ENCODE results near the gene DSC3. TPM values are rescaled to one million over a fixed set of nuclear protein-coding genes. Genes with fewer than 3 reads are reported as not detected.

Gene DSC3
- total RNA-seq, 1 experiment from 2014 or later: not detected

GRCh38 chr18:30967701-30968100, 74.8 kb downstream of the DSC3 start:
- BruUV-seq (replicated peaks): no TSS peak

GRCh38 chr18:30965237-30965636, 77.3 kb downstream of the DSC3 start:
- DNase-seq: no peak

More at GRCh38 chr18:30967701-30968100, 74.8 kb downstream of the DSC3 start:
- Histone ChIP-seq H4K20me1 (ENCODE audit: insufficient read depth) (no peaks in the 10 kb centered on the region), H3K4me3 (no peak overlapping the region), H3K79me2 (ENCODE audit: low read depth) (no peaks in the 10 kb centered on the region), H3K9me3 (ENCODE audit: insufficient read depth, low read depth) (no peaks in the 10 kb centered on the region), H3K4me2 (no peak overlapping the region), H3K27me3 (ENCODE audit: insufficient read depth, low read depth) (no peaks in the 10 kb centered on the region), H3K27ac (no peak overlapping the region), H3F3A (ENCODE audit: insufficient read depth, low read depth) (no peaks in the 10 kb centered on the region), H2AFZ (no peak overlapping the region), H3K36me3 (ENCODE audit: low read depth) (no peaks in the 10 kb centered on the region), H3K9me2 (ENCODE audit: insufficient read depth) (no peaks in the 10 kb centered on the region), H3K4me1 (replicated peaks; ENCODE audit: insufficient read depth) (0 out of 2 replicates have a peak, but pooled peaks cover 4% of the 10 kb centered on the region)
- ChIA-PET POLR2A (ENCODE audit: unreplicated experiment) (no interaction called here), CTCF (no interaction called here)
- TF ChIP-seq EZH2 (IDR thresholded peaks at IDR 0.05; ENCODE audit: low read depth): no peak
- TF ChIP-seq CTCF (conservative IDR thresholded peaks at IDR 0.05): no peak
- peak in 1 of 2 experiments; percentile 71 for DNase-seq
- intact Hi-C loops (cut with micrococcal nuclease; ENCODE audit: unreplicated experiment): no loop called here

GRCh38 chr18:30960661-30961060, 81.9 kb downstream of the DSC3 start:
- POLR2A ChIA-PET (ENCODE audit: unreplicated experiment): no interaction called here
- Histone ChIP-seq H3K36me3 (ENCODE audit: low read depth) (no peaks in the 10 kb centered on the region), H3K9me2 (ENCODE audit: insufficient read depth) (no peaks in the 10 kb centered on the region), H3K27ac (no peak overlapping the region), H3K27me3 (ENCODE audit: insufficient read depth, low read depth) (no peaks in the 10 kb centered on the region), H3F3A (ENCODE audit: insufficient read depth, low read depth) (no peaks in the 10 kb centered on the region), H3K4me3 (no peak overlapping the region), H3K9me3 (ENCODE audit: insufficient read depth, low read depth) (no peaks in the 10 kb centered on the region), H3K79me2 (ENCODE audit: low read depth) (no peaks in the 10 kb centered on the region), H3K4me1 (replicated peaks; ENCODE audit: insufficient read depth) (no peaks in the 10 kb centered on the region), H2AFZ (no peak overlapping the region), H3K4me2 (no peak overlapping the region), H4K20me1 (ENCODE audit: insufficient read depth) (no peaks in the 10 kb centered on the region)
- no TSS peak for BruUV-seq (replicated peaks)
- intact Hi-C loops (cut with micrococcal nuclease; ENCODE audit: unreplicated experiment): no loop called here
- CTCF ChIA-PET: no interaction called here
- TF ChIP-seq EZH2 (IDR thresholded peaks at IDR 0.05; ENCODE audit: low read depth): no peak
- no peak for TF ChIP-seq CTCF (conservative IDR thresholded peaks at IDR 0.05)
- no peak for DNase-seq

More at GRCh38 chr18:30965237-30965636, 77.3 kb downstream of the DSC3 start:
- no peak overlapping the region for H3K27ac ChIP-seq
- no peaks in the 10 kb centered on the region for H3K9me3 ChIP-seq (ENCODE audit: insufficient read depth, low read depth)
- no peak overlapping the region for H2AFZ ChIP-seq
- no peaks in the 10 kb centered on the region for H3K9me2 ChIP-seq (ENCODE audit: insufficient read depth)
- TF ChIP-seq EZH2 (IDR thresholded peaks at IDR 0.05; ENCODE audit: low read depth) (no peak), CTCF (conservative IDR thresholded peaks at IDR 0.05) (no peak)
- no peak overlapping the region for H3K4me3 ChIP-seq
- H3K27me3 ChIP-seq (ENCODE audit: insufficient read depth, low read depth): no peaks in the 10 kb centered on the region
- H3K36me3 ChIP-seq (ENCODE audit: low read depth): no peaks in the 10 kb centered on the region
- H3K79me2 ChIP-seq (ENCODE audit: low read depth): no peaks in the 10 kb centered on the region
- BruUV-seq (replicated peaks): no TSS peak
- H3K4me2 ChIP-seq: no peak overlapping the region
- H3K4me1 ChIP-seq (replicated peaks; ENCODE audit: insufficient read depth): no peaks in the 10 kb centered on the region
- H3F3A ChIP-seq (ENCODE audit: insufficient read depth, low read depth): no peaks in the 10 kb centered on the region
- ChIA-PET CTCF (no interaction called here), POLR2A (ENCODE audit: unreplicated experiment) (no interaction called here)
- intact Hi-C loops (cut with micrococcal nuclease; ENCODE audit: unreplicated experiment): no loop called here
- no peaks in the 10 kb centered on the region for H4K20me1 ChIP-seq (ENCODE audit: insufficient read depth)

All from PC-9 (cell line).